DND-41 (cell line): Measurements from ENCODE around the gene HNRNPUL1.

Experiments
- EZH2 ChIP-seq: IDR thresholded peaks from 3 replicates; pipeline ENCODE4 v1.6.1; 2012; ENCODE audit warnings: borderline replicate concordance, low read depth, mild to moderate bottlenecking, moderate library complexity, low read length, inconsistent platforms; ENCODE audit not compliant: severe bottlenecking
- TF ChIP-seq, protein P1 (sequence below): IDR thresholded peaks from 2 replicates; pipeline ENCODE4 v1.5.1; 2012; ENCODE audit warnings: borderline replicate concordance, low read length, moderate library complexity, mild to moderate bottlenecking; ENCODE audit not compliant: poor library complexity, severe bottlenecking; ENCODE audit errors: extremely low read depth

DNA sequence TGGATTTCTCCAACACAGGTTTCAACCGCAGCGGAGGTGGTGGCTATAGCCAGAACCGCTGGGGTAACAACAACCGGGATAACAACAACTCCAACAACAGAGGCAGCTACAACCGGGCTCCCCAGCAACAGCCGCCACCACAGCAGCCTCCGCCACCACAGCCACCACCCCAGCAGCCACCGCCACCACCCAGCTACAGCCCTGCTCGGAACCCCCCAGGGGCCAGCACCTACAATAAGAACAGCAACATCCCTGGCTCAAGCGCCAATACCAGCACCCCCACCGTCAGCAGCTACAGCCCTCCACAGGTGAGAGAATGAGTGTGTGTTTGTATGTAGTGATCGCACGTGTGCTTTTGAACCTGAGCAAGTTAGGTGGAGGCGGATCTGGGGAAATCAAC, 39.8 kb downstream of the HNRNPUL1 start:
- TF ChIP-seq, protein P1, sequence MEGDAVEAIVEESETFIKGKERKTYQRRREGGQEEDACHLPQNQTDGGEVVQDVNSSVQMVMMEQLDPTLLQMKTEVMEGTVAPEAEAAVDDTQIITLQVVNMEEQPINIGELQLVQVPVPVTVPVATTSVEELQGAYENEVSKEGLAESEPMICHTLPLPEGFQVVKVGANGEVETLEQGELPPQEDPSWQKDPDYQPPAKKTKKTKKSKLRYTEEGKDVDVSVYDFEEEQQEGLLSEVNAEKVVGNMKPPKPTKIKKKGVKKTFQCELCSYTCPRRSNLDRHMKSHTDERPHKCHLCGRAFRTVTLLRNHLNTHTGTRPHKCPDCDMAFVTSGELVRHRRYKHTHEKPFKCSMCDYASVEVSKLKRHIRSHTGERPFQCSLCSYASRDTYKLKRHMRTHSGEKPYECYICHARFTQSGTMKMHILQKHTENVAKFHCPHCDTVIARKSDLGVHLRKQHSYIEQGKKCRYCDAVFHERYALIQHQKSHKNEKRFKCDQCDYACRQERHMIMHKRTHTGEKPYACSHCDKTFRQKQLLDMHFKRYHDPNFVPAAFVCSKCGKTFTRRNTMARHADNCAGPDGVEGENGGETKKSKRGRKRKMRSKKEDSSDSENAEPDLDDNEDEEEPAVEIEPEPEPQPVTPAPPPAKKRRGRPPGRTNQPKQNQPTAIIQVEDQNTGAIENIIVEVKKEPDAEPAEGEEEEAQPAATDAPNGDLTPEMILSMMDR: no peak
- no peak for TF ChIP-seq EZH2
